HTR-8/SVneo (cell line): ENCODE data around the gene PISD.

Source experiments
- DNase-seq: peaks from one replicate; pipeline ENCODE4 v3.0.0; 2011; ENCODE audit warnings: low spot score, mixed read lengths; ENCODE audit not compliant: insufficient read length
- FAIRE-seq: peaks from 2 replicates; lab custom pipeline; 2011; peaks lifted over from hg19 to GRCh38; lab: Jason Lieb, UNC

The PISD gene

GRCh38 chr22:31653944-31654343 is 8.1 kb downstream of the PISD start:
- FAIRE-seq: no peak

GRCh38 chr22:31652911-31653684 is 8.9 kb downstream of the PISD start:
- no peak for DNase-seq
- no peak for FAIRE-seq

More at GRCh38 chr22:31653944-31654343, 8.1 kb downstream of the PISD start:
- DNase-seq: no peak

GRCh38 chr22:31652088-31652487 is 9.9 kb downstream of the PISD start:
- DNase-seq (no peak), FAIRE-seq (no peak)

DNA sequence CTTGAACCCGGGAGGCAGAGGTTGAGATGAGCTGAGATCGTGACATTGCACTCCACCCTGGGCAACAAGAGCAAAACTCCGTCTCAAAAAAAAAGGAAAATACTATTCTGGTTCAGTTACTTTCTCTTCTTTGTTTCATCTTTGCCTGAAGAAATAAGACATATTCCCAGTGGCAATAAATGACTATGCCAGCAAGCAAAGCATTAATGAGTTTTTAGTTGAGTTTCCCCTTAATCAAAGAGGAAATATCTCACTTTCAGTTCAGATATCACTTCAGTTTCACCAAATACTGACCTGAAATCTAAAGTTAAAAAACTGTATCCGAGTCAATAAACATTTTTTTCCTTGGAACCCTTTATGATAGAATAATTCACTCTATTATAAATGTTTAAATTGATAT is 10.4 kb downstream of the PISD start:
- FAIRE-seq: no peak
- DNase-seq: no peak

GRCh38 chr22:31650391-31650790 is 11.6 kb downstream of the PISD start:
- DNase-seq (no peak), FAIRE-seq (no peak)

DNA sequence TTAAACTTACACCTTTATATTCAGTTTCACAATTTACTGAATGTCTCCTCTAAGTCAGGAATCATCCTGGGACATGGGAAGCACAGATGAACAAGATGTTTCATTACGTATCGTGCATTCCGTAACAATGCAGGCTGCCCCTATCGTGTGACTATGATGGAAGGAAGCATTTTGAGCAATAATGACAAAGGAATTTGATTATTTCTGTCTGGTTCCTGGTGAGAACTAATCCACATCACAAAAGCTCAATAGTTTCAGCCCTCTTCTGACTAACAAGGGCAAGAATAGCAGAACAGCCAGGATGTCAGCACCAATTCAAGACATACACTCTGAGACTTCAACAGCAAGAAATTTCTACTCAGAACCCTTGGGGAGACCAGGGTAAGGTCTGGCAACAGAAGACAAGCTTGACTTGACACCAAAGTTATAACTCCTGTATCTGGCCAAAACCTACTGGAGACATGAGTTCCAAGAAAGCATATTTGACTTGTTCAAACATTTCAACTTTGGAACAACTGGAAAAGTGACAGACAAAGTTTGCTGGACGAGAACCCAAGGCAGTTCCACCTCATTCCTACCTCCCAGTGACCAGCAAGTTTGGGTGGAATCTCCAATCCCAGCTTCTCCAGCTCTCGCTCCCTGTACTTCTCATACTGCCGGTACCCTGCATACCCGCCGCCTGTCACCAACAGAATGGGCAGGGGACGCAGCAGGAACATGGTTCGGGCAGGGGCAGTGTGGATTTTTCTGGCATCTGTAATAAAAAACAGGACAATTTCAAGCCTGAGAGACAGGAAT is 14.3 kb downstream of the PISD start:
- FAIRE-seq: no peak

GRCh38 chr22:31647066-31647465 is 14.9 kb downstream of the PISD start:
- no peak for DNase-seq
- no peak for FAIRE-seq

More for the DNA sequence above, 14.3 kb downstream of the PISD start:
- DNase-seq: no peak

DNA sequence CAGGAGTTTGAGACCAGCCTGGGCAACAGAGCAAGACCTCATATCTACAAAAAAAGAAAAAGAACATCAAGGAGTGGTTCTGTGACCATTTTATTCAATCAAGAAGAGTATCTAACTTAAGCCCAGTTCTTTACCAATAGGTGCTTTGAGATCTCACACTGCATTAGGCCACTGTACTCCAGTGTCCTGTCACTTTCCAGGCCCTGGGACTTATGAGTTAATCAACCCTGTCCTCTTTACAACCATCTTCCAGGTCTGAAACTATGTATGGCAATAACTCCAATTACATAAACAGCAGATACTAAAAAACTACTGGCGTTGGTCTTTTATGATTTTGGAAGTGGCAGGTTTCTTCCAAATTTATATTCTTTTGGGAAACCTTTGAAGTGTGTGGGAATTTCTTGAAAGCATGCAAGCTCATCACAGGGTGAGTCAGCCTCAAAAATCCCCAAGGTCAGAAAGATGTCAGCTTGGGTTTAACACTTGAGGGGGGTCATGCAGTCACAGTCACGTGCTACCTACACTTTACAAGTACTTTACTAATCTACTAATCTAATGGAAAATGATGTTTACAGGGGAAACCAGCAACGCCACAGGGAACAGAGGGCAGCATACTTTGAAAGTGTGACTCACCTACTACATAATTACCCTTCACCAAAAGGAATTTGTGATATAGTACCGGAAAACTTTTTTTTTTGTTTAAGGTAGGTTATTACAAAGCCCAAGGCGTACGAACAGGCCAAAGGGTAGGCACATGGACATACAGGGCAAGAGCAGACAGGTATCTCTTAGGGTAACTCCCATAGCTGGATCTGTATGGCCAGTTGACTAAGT is 15.6 kb downstream of the PISD start:
- DNase-seq (peak; percentile 66), FAIRE-seq (peak; percentile 16)

- FAIRE-seq (no peak), DNase-seq (no peak)
Measured at GRCh38 chr22:31639436-31640039, 22.5 kb downstream of the PISD start.

DNA sequence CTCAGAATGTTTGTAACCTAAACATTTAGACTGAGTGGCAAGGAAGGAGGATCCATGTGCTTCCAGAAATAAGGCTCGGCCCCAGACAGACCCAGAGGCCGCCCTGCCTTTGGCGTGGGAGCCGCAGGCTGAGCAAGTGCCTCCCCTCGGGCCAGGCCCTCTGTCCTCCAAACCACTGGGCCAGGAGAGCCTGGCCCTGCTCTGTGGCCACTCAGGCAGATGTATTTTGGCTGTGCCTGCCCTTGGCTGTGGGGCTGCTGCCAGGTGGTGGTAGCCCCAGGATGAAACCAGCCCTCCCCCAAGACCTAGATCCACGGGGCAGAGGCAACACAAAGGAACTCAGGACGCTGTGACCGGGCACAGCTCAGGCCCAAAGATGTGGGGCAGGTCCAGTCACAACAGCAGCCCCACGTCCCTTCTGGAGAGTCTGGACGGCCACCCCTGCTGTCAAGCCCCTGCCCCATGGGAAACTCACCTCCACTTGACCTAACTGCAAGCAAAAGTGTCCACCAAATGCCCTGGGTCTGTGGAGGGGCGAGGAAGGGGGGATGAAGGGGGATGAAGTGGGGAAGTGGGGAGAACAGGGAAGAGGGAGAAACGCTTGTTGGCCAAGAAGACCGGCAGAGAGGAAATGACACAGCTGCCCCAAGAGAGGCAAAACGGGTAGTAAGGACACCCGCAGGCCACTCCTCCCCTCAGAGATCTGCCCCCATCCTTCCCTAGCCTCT is 24.0 kb downstream of the PISD start:
- DNase-seq (no peak), FAIRE-seq (no peak)

GRCh38 chr22:31637447-31637890 is 24.5 kb downstream of the PISD start:
- no peak for FAIRE-seq
- DNase-seq: no peak

- FAIRE-seq (no peak), DNase-seq (no peak)
Measured at GRCh38 chr22:31635638-31636306, 26.2 kb downstream of the PISD start.

- FAIRE-seq (no peak), DNase-seq (no peak)
Measured at GRCh38 chr22:31631436-31631835, 30.6 kb downstream of the PISD start.

DNA sequence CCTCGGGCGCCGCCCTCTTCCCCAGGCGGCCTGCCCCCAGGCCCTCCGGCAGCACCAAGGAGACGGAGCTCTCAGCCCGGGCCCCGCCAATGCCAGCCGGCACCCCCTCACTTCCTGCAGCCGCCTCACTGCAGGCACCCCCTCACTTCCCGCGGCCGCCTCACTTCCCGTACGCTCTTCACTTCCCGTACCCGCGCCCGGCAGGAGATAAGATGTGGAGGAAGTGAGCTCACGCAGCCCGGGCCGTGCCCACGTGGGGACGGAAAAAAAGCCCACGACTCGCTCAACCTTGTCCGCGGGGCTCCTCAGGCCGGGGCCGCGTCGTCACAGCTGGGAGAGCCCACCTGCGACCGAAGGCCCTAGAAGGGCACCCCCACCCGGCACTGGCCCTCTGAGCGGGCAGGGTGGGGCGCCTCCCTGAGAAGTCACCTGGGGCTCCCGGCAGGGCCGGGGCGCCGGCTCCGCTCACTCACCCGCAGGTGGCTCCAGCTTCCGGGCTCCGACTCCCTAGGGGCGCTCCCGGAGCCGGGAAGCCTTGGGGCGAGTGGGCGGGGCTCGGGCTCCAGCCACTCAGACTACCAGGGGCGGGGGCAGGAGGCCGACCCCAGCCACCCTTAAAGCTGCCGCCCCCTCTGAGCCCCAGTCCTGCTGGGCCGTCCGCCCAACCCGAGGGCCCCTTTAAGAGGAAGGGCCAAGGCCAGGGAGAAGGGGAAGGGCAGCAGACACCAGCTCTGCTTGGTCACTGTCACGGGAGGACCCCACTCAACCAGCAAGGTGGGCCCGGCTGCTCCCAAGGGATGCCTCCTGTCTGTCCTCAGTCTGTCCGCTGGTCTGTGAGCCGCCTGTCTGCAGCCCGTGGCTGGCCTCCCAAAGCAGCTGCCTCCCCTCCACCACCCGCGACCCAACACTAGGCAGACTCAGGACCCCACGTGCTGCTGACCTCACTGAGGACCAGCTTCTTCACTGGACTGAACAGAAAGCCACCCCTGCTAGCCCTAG is 31.4 kb downstream of the PISD start:
- peak; percentile 73 for DNase-seq
- FAIRE-seq: no peak

- DNase-seq (no peak), FAIRE-seq (no peak)
Measured at GRCh38 chr22:31629741-31630184, 32.3 kb downstream of the PISD start.

GRCh38 chr22:31628969-31629708 is 32.9 kb downstream of the PISD start:
- no peak for FAIRE-seq
- DNase-seq: no peak

GRCh38 chr22:31628362-31628761 is 33.7 kb downstream of the PISD start:
- FAIRE-seq (no peak), DNase-seq (no peak)
